Right renal pelvis (tissue), 4 donors: ENCODE results near the gene CADPS. TPM values are rescaled to one million over a fixed set of nuclear protein-coding genes. Genes with fewer than 3 reads are reported as not detected.

Experiments used
- DNase-seq, 4 donors: peaks; one replicate each; pipeline ENCODE4 v3.0.0-alpha.2; 2013; ENCODE audit warnings: low read depth in 4 of 4, low spot score in 3 of 4, missing footprints in 1 of 4
- polyA plus RNA-seq, 4 donors: library from polyadenylated mRNA; unstranded; fragments of 120-200 nt; gene quantifications; one replicate each; pipeline ENCODE4 v1.2.1, GENCODE V29; 2013; ENCODE audit not compliant: insufficient read length in 4 of 4

CADPS gene
- polyA plus RNA-seq, 4 donors, result 1.6 to 2.6 (median 1.9) TPM

GRCh38 chr3:62462788-62463187 lies 412.4 kb downstream of the CADPS start:
- no peak for DNase-seq

- no peak for DNase-seq
These were observed 413.0 kb downstream of the CADPS start for GRCh38 chr3:62462104-62462762.

- no peak for DNase-seq
These were observed 420.3 kb downstream of the CADPS start for GRCh38 chr3:62454916-62455315.

DNA sequence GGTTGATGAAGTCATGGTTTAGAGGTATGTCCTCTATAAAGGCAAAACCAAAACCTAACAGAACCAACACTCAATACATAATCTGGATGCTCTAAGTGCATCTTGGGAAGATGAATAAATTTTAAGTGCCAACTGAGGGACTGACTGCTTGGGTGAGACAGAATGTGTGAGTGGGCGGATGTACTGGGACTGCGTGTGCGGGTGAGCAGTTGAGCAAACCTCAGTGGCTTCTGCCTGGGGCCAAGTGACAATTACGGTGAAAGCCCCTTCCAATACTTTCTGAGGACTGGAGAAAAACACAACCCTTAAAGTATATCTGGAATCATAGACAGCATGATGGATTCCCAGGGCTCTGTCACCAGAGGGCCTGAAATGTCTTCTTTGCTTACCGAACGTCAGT lies 421.8 kb downstream of the CADPS start:
- no peak for DNase-seq

GRCh38 chr3:62451211-62451887 lies 423.9 kb downstream of the CADPS start:
- DNase-seq, result no peak

DNA sequence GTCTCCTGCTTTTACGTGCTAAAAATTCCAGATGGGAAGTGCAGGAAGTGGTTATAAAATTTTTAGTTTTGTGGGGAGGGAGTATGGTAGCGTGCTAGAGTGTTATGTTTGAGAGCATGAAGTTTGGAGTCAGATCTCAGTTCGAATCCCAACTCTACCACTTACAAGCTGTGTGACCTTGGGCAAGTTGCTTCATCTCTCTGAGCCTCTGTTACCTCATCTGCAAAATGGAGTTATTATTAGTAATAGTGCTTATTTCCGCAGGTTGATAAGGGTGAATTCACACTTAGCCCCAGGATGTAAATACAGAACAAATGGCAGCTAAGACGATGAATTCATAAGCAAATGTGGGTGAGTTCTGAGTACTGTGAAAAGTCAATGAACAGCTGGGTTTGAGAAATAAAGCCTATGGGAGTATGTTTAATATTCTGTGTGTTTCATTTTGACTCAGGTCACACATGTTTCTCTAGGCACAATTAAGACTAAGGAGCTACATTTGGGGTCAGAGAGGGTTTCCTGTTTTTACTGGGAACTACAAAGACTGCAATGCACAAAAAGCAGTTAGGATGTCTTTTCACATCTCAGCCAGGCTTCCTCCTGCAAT lies 428.8 kb downstream of the CADPS start:
- no peak for DNase-seq

DNA sequence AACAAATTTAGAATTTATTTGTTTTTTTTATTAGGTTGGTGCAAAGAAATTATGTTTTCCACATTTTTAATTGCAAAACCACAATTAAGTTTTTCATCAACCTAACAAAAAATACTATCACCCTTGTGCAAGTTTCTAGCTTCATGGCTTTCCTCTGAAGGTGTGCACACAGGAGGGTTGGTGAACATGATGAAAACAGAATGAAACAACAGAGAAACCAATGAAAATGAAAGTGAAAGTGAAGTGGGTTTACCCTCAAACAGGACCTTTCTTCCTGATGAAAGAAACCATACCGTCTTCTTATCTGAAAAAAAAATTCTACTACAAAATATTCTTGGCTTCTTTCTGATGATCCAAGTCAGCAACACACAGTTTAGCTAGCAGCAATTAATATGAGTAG lies 429.9 kb downstream of the CADPS start:
- DNase-seq, result no peak

GRCh38 chr3:62439978-62440377 lies 435.2 kb downstream of the CADPS start:
- DNase-seq, result no peak

DNA sequence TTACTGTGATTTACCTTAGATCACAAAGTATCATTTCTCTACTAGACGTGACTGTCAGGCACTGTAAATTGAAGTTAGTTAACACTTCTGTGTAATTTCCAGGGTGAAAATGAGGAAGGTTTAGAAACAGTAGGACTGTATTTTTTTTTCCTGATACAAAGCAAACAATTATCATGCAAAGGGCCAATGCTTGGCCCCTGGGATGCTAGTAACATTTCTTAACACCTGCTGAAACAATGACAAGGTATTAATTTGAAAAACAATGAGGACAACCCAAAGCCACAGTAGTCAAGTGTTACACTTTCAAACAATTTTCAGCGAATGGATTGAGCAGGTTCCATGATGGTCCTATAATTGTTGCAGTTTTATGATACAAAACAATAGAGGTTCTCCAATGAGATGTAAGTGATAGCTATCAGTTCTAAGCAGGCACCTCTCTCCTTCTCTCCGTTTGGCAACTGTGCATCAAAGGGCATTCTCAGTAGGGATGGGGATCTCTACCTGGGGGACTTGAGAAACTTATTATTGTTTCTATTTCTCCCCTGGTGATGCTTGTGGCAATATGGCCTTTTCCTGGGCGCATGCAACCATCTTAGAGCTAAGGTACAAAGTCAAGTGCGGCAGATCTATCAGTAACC lies 435.9 kb downstream of the CADPS start:
- DNase-seq, result no peak

GRCh38 chr3:62436785-62437184 lies 438.4 kb downstream of the CADPS start:
- DNase-seq, result no peak

DNA sequence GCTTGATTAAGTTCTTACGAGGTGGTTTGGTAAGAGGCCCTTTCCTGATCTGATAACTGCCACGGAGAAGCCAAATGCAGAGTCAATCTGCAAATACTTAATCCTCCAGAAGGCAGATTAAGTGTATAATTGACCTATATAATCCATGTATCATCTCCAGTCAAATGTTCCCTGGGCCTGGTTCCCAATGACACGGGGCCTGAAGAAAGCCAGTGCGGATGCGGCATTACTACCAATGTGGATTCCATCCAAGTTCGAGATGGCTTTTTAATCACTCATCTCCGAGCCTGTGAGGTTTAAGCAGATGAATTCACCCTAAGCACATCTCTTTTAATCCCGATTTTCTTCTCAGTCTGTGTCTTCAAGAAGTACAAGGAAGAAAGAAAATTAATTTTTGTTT lies 441.8 kb downstream of the CADPS start:
- DNase-seq, result no peak

GRCh38 chr3:62421207-62421606 lies 454.0 kb downstream of the CADPS start:
- DNase-seq, result no peak

DNA sequence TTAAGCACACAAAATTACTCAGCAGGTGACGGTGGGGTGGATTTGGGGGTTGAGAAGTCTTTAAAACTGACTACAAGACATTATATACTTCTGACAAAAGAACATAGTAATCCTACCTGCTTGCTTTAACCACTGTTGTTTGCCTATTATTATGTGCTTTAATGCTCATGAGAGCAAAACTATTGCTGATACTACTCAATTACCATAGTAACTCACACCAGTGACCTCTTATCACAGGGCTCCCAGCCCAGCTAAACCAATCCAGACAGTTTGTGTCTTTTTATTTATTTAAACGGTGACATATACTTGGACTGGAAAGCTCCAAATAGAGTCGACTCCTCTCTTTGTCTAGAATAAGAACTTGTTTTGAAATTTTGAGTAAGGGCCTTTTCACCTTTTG lies 459.1 kb downstream of the CADPS start:
- no peak for DNase-seq

DNA sequence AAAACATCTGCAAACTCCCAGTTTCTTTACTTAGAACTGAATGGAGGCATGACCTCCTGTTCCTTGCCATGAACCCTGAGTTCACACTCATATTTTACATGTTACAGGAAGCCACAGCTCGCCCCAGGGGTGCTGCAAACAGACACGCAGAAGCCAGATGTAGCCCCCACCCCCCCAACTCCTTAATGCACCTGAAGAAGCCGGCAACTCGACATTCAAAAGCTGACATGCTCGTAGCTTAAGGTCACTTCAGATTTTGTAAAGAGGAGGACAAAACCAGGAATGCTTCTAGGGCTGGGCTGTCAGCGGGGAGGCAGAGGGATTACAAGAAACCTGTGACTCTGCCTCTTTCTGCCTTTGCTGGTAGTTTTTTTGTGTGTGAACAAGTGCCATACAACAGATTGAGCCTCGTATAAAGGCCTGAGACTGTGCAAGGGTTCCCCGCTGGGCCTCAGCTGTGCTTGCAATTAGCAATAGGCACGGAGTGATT lies 459.9 kb downstream of the CADPS start:
- no peak for DNase-seq

GRCh38 chr3:62414786-62415185 lies 460.4 kb downstream of the CADPS start:
- DNase-seq, result no peak

- no peak for DNase-seq
These were observed 461.5 kb downstream of the CADPS start for GRCh38 chr3:62413687-62414086.

- DNase-seq, result no peak
These were observed 468.3 kb downstream of the CADPS start for GRCh38 chr3:62406945-62407344.

- DNase-seq, result no peak
These were observed 469.6 kb downstream of the CADPS start for GRCh38 chr3:62405566-62405965.

DNA sequence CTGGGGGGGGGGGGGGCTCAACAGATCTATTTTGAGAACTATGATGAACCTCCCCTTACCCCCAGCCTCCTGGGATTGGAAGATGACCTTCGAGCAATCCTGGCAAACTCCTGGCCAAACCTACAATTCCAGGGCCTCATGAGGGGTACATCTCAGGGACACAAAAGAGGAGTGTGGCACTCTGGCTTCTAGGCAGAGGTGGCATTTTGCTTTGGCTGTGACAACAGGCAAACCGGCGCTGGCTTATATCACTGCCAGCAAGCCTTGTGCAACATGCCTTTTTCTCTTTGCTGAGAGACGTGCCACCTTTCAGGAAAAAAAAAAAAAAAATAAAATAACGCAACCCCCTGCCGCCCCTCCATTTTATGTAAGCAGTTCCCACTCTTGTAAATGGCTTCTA lies 470.1 kb downstream of the CADPS start:
- DNase-seq, result no peak

DNA sequence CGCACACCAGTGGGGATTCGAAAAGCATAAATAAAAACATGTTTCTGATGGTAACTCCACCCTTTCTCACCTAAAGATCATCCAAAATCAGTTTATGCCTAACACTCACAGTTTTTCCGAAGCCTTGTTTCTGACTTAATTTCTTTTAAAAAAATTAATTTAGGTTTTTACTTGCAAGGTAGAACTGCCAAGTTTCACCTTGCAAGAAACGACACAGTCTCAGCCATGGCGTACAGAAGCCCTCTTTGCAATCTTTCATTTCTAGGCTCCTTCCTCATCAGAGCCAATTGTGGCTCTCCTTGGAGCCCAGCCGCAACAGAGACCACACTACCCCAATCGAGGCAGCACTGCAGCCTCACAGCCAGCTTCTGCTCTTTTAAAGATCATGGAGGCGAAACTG lies 470.9 kb downstream of the CADPS start:
- no peak for DNase-seq

DNA sequence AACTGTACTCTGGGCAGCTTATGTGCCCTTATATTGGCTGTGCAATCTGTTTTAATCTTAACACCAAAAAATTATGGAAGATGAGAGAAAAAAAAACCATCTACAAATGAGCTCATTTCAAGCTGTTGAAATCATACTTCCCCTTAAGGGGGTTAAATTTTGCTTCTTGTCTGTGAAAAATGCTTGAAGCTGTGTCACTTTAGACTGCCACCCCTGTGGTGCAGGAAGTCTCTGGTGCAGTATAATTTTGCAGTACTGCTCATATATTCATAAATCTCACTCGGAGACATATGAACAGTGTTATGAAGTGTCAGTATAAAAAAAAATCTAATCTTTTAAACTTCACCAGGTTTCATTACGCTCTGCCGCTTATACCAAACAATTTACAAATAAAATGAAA lies 471.5 kb downstream of the CADPS start:
- no peak for DNase-seq
